22Rv1 (cell line): Measurements from ENCODE around the gene NINL.

Experiments used
- ZFX ChIP-seq: fragments of 450-650 bp; IDR thresholded peaks from 2 replicates; pipeline ENCODE4 v1.6.1; 2017; ENCODE audit warnings: antibody characterized with exemption, borderline replicate concordance
- TF ChIP-seq, protein P1 (sequence below): fragments of 450-650 bp; IDR thresholded peaks from 2 replicates; pipeline ENCODE4 v1.5.1; 2017; ENCODE audit warnings: mild to moderate bottlenecking

DNA sequence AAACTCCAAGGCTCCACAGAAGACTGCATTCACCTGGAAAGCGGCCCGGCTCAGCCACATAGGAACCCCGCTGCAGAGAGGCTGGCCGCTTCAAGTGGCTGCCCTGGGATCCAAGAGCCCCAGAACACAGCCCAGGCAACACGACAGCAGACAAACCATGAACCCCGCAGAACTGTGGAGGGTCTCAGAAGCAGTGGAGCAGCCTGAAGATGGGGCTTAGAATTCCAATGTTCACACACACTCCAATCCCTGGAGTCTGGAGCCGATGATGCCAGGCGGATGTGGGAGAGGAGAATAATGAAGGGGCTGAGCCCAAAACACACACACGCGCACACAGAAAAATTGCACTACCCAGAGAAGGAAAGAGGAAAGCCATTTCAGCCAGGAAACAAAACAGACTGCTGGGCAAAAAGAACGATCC is 52.4 kb downstream of the NINL start:
- TF ChIP-seq, protein P1, sequence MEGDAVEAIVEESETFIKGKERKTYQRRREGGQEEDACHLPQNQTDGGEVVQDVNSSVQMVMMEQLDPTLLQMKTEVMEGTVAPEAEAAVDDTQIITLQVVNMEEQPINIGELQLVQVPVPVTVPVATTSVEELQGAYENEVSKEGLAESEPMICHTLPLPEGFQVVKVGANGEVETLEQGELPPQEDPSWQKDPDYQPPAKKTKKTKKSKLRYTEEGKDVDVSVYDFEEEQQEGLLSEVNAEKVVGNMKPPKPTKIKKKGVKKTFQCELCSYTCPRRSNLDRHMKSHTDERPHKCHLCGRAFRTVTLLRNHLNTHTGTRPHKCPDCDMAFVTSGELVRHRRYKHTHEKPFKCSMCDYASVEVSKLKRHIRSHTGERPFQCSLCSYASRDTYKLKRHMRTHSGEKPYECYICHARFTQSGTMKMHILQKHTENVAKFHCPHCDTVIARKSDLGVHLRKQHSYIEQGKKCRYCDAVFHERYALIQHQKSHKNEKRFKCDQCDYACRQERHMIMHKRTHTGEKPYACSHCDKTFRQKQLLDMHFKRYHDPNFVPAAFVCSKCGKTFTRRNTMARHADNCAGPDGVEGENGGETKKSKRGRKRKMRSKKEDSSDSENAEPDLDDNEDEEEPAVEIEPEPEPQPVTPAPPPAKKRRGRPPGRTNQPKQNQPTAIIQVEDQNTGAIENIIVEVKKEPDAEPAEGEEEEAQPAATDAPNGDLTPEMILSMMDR = no peak
- no peak for TF ChIP-seq ZFX
